Adipose tissue (tissue), 3 donors: Measurements from ENCODE around the gene ADARB2. TPM values are rescaled to one million over a fixed set of nuclear protein-coding genes. Genes with fewer than 3 reads are reported as not detected.

ENCODE experiments used
- H3K27ac ChIP-seq: one replicate; pipeline ENCODE4 v1.5.1; 2013; ENCODE audit warnings: low read depth, low read length
- WGBS, 3 donors: extraction: QIAGEN DNeasy Blood & Tissue Kit; methylation state at CpG; one replicate each; pipeline ENCODE4 v1.1.7; 2013; 5-methylcytosine and 5-hydroxymethylcytosine counted together
- polyA plus RNA-seq, 3 donors: library from polyadenylated mRNA; stranded (reverse); fragments of 200-250 nt; gene quantifications; one replicate each; pipeline ENCODE4 v1.2.3, GENCODE V29; 2013
- donor health status: healthy with polysubstance abuse.
- donor health status: Bipolar disorder and iron deficiency.
- donor health status: healthy.

Gene ADARB2
- polyA plus RNA-seq, 3 donors: 0.31 to 1.9 (median 0.56) TPM

DNA sequence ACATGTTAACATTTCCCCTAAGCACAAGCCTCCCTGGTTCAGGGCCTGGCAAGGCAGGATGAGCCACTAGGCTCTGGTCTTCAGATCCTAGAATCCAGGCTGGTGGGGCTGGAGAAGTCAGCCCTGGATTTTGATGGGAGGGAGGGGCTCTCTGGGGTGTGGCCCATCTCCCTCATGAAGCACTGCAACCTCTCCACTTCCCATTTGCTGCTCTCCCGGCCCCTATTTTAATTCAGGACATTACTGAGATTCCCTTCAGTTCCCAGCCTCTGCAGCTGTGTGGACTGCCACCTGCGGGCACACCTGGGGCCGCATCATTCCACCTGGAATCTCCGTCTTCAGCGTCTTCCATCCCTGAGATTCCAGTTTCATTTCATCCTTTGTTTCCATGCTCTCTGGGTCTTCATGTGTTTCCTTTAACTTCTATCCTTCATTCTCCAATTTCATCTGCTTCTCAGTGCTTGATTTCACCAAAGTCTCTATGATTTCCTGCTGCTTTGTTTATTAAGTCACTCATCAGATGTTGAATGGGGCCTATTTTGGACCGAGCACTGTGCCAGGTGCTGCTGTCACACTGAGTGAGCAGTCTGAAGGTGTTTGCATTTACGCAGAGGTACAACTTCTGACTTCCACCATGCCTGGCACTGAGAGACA lies 427.6 kb downstream of the ADARB2 start:
- WGBS, 3 donors: 50 to 74% (median 69%) methylated on average over 7 of the region's 7 CpGs
- no peak overlapping the region for H3K27ac ChIP-seq

DNA sequence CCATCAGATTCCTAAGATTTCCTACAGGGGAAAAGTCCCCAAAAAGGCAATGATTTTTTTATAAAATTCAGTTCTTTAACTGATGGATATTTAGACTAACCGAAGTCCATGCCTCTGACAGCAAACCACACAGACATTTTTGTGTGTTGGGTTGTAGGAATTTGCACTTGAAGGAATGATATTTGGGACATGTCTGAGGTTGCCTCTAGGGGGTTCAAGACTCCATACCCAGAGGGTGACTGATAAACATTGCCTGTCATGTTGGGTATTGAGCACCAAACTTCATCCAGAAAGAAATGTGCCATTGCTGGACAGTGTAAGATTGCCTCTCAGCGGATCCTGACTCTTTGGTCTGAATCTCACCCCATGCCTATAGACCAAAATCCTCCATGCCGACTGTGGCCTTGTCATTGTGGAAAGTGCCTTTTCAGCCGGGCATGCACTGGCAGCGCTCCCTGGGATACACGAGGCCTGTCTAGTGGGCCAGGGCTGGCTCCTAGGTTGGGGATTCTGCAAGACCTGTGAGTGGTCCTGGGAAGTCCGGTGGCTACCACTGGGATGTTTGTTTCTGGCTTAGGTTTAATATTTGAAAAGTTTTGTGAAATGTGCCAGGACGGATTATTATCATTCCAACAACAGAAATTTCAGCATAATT lies 428.2 kb downstream of the ADARB2 start:
- no peak overlapping the region for H3K27ac ChIP-seq
- WGBS, 3 donors: 83 to 92% (median 89%) methylated on average over 8 of the region's 8 CpGs

DNA sequence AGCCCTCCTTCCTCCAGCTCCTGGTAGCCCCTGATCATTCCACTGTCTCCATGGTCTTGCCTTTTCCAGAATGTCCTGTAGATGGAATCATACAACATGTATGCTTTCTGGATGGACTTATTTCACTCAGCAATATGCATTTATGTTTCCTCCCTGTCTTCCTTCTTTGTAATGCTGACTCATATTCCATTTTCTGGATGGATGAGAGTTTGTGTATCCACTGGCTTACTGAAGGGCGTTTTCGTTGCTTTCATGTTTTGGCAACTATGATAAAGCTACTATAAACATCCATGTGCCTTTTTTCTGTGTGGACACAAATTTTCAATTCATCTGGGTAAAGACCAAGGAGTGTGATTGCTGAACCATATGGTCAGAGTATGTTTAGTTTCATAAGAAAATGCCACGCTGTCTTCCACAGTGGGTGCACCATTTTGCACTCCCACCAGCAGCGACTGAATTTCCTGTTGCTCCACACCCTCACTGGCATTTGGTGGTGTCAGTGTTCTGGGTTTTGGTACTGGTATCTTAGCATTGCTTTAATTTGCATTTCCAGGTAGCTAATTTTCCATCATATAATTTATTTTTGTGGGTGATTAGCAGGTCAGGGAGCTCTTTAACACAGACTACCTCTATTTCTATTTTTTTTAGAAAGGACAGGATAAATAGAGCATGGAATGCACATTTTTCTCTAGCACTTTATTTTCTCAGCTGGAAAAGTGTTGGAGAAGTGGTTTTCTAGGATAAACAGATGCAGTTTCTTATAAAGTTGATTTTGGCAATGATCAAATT lies 429.0 kb downstream of the ADARB2 start:
- 55 to 68% (median 64%) methylated on average over 4 of the region's 4 CpGs for WGBS, 3 donors
- no peak overlapping the region for H3K27ac ChIP-seq

DNA sequence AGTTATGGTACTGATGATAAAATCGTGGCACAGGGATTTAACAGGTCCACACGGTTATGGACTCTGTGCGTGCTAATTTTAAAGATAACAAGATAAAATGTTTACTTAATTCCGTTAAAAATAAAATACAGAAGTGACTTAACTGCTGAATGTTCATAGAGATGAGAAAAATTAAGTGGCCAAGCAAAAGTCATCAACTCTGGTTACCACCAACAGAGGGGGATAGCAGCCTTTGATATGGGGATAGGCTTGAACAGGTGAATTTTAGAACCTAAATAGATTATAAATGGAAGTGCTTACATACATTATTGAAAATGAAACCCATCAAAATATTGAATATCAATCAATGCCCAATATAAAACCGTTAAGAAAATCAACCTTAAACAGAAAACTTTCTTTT lies 436.2 kb downstream of the ADARB2 start:
- H3K27ac ChIP-seq: no peak overlapping the region
- WGBS, 3 donors: 47 to 71% (median 52%) methylated on average over 5 of the region's 5 CpGs

DNA sequence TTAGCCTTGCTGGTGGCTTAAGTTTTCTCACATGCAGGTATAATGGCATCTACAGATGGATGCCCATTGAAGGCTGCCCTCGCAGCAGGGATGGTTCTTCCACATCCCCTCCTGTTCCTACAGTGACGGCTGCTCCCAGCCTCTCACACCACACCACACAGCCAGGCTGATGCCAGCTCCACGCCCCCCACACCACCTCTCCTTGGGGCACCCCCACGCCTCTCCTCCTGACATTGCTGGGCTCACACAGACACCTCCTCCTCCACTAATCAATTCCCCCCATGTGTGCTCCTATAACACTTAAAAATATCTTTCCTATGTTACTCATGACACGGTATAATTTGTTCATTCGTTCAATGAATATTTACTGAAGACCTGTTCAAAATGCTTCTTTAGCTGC lies 437.1 kb downstream of the ADARB2 start:
- WGBS, 3 donors: 62 to 87% (median 77%) methylated on average over 6 of the region's 6 CpGs
- H3K27ac ChIP-seq: no peak overlapping the region

DNA sequence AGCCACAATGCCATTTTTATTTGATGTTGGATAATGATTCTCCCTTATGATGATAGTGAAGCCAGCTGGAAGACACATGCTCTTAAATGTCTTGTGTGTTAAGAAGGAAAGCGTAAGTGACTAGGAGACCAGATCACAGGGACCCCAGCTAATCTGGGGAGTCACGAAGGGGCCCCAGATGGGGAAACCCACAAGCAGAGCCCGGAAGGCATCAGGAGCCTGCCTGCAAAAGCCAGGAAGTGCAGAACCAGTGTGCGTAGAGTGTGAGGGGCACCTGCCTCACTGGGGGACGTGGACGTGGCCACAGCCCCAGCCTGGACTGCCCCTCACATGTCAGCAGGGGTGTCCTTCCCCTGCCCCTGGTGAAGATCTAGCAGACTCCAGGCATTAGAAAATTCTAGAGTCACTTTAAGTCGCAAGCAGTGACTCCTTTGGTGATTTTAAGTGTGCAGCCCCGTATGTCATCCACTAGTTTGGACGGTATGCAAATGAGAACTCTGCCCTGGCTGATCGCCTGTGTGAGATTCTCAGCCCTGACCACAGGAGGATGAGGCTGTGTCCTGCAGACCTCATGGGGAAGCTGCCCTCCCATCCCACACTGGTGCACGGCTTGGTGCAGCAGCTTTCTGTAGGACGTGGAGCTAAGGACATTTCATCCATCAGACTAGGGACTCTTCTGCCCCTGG lies 438.1 kb downstream of the ADARB2 start:
- no peak overlapping the region for H3K27ac ChIP-seq
- 36 to 51% (median 50%) methylated on average over 12 of the region's 12 CpGs for WGBS, 3 donors

DNA sequence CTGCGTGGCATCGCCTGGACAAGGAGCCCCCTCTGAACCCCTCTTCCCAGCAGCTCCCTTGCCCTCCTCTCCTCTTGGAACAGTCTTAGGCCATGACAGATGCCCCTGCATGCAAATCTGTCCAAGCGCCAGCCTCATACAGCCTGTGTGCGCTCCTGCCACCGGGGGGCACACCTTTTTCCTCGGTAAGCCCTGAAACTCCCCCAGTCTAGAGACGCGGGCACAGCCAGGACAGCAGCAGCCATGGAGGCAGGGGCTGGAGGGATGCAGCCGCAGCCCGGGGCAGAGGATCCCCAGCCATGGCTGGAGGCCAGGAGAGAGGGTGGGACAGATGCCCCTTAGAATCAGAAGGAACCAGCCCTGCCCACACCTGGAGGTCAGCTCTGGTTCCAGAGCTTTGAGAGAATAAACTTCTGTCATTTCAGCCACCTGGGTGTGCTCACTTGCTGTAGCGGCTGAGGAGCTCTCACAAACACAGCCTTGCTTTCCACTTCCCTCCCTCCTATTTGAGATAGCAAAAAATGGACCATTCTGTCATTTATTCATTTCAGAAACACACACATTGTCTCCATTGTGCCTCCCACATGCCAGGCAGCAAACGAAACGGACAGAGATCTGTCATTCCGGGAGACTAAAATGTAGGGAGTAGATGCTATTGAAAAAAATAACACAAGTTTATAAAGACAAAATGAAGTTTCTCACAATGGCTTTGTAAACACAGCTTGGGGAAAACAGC lies 439.6 kb downstream of the ADARB2 start:
- no peak overlapping the region for H3K27ac ChIP-seq
- WGBS, 3 donors: 46 to 65% (median 64%) methylated on average over 13 to 14 of the region's 14 CpGs

DNA sequence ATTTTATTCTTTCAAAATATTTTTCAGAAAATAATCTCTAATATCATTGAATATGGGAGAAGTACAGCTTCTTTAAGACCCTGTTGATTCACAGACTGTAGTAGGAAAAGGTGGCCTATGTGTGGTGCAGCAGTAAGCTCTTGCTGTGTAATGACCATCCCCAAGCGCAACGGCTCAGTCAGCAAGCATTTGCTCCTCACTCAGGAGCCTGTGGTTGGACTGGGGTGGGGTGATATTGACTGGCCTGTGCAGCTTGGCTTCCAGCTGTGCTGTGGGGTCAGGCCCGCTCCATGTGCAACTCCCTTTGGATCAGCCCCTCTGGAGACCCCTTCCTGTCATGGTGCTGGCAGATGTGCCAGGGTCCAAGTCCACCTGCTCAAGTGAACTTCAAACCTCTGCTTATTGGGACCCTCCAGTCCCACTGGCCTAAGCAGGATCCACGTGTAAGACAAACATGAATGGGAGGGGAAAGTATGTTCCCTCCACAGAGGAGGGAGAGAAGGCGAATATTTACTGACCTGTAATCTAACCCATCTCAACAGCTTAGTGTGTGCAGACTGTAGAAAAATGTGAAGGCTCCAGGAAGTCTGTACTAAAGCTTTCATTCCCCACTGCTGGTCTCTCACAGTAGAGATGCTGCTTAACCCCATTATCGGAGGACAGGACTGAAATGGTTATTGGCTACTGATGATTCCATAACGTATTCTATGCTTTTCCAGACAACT lies 441.4 kb downstream of the ADARB2 start:
- 79 to 92% (median 90%) methylated on average over 7 of the region's 7 CpGs for WGBS, 3 donors
- H3K27ac ChIP-seq: no peak overlapping the region

DNA sequence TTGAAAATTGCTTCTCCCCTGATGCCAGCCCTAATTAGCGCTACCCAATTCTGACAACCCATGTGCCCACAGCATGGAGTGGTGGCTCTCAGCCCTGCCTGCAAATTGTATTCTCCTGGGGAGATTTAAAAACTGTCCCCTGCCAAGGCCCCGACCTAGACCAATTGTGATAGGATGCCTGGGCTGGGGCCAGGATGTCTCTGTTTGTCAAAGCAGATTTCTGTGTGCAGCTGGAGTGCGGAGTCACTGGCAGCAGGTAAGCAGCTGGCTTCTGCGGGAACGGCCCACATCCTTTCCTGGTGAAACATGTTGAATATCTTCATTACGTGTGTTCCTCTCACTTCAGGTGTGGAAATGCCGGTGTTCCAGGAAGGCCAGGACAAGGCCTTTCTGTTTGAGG lies 442.6 kb downstream of the ADARB2 start:
- no peak overlapping the region for H3K27ac ChIP-seq
- 57 to 80% (median 75%) methylated on average over 7 of the region's 7 CpGs for WGBS, 3 donors

DNA sequence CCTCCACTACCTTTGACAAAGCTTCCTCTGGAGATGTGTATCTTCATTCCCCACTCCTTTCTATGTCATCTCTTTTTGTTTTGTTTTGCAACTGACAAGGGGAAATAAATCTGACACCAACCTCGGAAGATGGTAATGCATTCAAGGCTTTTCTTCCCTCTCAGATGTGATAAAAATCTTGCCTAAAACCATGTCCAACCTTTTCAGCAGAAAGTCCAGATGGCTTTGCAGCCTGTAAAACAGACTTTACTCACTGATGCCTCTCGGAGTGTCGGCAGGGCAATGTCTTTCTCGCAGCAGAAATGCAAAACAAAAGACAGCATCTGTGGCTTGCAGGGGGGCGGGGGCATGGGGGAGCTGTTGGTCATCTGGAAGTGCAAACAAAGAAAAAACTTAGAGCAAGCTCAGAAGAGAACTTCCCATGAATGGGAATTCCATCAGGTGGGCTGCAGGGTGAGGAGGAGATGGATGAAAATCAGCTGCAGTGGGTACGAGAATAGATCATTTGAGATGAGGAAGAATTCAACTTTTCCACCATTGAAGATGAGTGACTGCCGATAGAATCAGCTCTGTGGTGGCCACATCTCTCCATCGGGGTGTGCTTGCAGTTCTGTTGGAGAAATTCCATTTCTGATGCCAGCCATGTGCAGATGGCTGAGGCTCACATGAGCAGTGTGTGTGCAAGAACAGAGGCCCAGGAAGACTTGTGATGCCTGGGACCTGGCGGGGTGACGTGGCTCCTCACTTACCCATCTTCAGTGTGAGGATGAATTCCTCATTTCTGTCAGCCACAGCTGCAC lies 443.5 kb downstream of the ADARB2 start:
- H3K27ac ChIP-seq: no peak overlapping the region
- 48 to 54% (median 50%) methylated on average over 10 of the region's 10 CpGs for WGBS, 3 donors

DNA sequence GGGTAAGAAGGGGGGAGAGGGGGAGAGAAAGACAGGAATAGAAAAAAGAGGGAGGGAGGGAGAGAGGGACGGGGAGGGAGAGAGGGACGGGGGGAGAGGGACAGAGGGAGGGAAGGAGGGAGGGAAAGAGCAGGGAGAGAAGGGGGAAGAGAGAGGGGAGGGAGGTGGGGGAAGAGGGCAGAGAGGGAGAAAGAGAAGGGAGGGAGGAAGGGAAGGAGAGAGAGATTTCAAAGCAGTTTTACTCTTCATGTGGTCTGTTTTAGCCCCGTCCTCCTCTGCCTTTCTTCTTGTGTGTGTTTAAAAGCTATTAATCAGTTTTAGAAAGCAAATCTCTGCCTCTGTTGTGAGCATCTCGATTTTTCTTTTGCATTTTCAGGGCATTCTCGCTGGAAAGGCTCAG lies 444.2 kb downstream of the ADARB2 start:
- 1 to 8% (median 7%) methylated on average over 5 of the region's 5 CpGs for WGBS, 3 donors

DNA sequence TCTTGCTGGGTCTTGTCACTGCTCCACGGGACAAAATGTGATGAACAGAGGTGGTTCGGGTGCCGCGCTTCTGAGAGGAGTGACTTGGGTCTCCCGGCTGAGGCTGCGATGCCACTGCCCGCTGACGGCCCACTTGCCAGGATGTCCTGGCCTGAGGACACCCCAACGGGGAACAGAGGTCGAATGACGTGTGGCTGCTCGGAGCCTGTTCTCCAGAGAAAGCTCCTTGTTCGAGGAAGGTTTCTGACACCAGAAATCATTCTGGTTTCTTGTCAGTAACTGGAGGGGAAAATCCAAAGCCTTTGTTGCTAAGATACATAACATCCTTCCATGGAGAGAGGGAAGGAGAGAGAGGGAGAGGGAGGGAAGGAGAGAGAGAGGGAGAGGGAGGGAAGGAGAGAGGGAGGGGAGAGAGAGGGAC lies 444.7 kb downstream of the ADARB2 start:
- no peak overlapping the region for H3K27ac ChIP-seq
- WGBS, 3 donors: 69 to 73% (median 72%) methylated on average over 13 of the region's 13 CpGs

More for the DNA sequence above, 444.2 kb downstream of the ADARB2 start:
- no peak overlapping the region for H3K27ac ChIP-seq

DNA sequence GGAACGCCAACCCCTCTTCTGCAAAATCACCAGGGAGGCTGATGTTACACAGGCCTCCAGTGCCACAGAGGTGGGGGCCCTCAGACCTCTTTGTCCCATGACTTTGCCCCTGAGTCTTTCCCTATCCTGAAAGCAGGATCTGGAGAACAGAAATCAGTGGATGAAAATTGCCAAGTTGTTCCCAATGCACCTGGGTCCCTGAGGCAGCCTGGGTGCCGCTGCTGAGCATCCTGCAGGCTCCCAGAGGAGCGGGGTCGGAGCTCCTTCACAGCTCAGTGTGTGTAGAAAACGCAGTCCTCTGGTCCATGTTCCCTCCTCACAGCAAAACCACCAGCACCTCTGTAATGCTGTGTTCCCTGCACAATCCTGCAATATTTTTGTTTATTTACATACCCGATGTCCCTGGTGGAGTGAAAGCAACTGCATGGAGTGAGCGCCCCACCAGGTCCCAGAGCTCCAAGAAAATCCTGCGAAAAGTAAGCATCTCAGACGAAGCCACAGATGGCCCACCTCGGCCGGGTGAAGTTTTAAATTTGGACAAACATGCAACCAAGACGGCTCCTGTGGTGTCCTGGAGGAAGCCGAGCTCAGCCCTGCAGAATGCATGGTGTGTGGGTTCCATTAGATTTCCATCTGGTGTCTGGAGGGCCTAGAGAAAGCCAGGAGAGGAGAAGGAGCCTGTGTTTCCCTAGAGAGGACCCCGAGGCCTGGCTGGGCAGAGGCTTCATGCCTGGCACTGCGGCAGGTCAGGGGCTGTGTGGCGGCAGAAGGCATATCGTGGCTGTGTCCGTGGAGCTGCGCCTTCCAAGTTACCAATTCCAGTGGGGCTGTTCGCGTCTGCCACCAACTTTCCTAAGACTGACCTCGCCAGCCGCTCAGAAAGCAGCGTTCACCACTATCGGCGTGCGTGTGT lies 445.9 kb downstream of the ADARB2 start:
- WGBS, 3 donors: 84 to 86% (median 85%) methylated on average over 27 of the region's 27 CpGs
- no peak overlapping the region for H3K27ac ChIP-seq

DNA sequence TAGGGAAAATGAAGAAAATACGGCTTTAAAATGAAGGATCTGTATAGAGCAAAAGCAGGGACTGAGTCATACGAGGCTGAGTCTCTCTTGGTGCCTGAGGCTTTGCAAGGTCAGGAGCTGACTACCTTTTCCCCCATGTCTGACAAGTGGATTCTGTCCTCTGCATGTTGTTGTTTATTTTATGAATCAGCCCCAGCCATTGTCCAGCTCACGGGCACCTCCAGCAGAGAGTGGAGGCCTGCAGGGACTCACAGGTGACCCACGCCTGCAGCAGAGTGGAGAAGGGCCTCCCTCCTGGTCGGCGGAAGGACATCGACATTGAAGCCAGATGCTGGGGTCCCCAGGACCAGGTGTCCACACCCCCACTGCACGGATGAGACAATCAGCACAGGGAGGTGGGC lies 447.3 kb downstream of the ADARB2 start:
- 70 to 87% (median 83%) methylated on average over 8 of the region's 8 CpGs for WGBS, 3 donors
- H3K27ac ChIP-seq: no peak overlapping the region

DNA sequence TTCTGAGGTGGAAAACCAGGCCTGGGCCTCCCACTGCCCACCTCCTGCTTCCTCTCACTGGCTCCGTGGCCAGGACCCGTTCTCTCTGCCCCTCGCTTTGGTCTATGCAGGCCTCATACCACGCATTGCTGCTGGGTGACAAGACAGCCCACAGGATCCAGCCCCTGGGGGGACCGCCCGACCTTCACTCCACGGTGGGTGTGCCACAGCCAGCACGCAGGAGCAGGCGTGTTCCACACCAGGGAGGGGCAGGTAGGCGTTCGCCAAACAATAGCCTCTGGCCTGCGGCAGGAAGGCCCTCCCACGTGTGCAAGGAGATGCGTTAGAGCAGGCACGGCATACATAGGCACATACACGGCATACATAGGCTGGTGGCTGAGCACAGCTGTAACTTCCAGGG lies 447.7 kb downstream of the ADARB2 start:
- WGBS, 3 donors: 68 to 81% (median 75%) methylated on average over 16 of the region's 16 CpGs
- no peak overlapping the region for H3K27ac ChIP-seq

DNA sequence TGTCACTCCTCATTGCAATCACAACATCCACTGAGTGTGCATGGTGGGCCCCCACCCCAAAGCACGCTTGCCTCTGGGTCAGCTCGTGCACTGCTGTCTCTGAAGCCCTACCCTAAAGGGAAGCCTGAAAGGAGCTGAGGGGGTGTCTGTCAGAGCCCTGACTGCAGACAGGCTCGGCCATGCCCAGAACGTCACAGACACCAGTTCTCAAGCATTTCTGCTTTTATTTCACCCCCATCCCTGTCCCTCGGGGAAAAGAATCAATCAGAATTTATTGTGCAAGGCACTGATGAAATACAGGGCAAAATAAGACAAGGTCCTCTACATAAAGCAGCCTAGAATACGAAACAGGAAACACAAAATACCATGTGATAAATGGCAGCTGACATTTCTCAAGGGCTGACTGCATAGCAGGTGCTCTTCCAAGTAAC lies 449.3 kb downstream of the ADARB2 start:
- 22 to 29% (median 26%) methylated on average over 6 of the region's 6 CpGs for WGBS, 3 donors
- no peak overlapping the region for H3K27ac ChIP-seq
